Hepatocyte (in vitro differentiated cells): ENCODE measurements around the gene CDK9. TPM values are rescaled to one million over a fixed set of nuclear protein-coding genes. Genes with fewer than 3 reads are reported as not detected.

Experiments
- DNase-seq: peaks from one replicate; pipeline ENCODE4 v3.0.0-alpha.2; 2016; ENCODE audit warnings: low spot score
- H2AFZ ChIP-seq: fragments of 200-600 bp; sonication (generic); 2 replicates; pipeline ENCODE4 v1.6.0; 2016; ENCODE audit warnings: antibody characterized with exemption, mild to moderate bottlenecking
- H3K27ac ChIP-seq: fragments of 200-600 bp; sonication (generic); 2 replicates; pipeline ENCODE4 v1.5.1; 2016; ENCODE audit warnings: mild to moderate bottlenecking
- H3K27me3 ChIP-seq: fragments of 200-600 bp; sonication (generic); 2 replicates; pipeline ENCODE4 v1.6.1; 2016
- H3K36me3 ChIP-seq: fragments of 200-600 bp; sonication (generic); replicated peaks from 2 replicates; pipeline ENCODE4 v1.5.1; 2016; ENCODE audit warnings: low read depth; ENCODE audit not compliant: insufficient read depth
- H3K4me1 ChIP-seq: fragments of 200-600 bp; sonication (generic); 2 replicates; pipeline ENCODE4 v1.5.1; 2016; ENCODE audit warnings: mild to moderate bottlenecking, moderate library complexity; ENCODE audit not compliant: insufficient read depth
- H3K4me2 ChIP-seq: fragments of 200-600 bp; sonication (generic); 2 replicates; pipeline ENCODE4 v1.6.0; 2016
- H3K4me3 ChIP-seq: fragments of 200-600 bp; sonication (generic); 2 replicates; pipeline ENCODE4 v1.5.1; 2016; ENCODE audit warnings: mild to moderate bottlenecking
- H3K79me2 ChIP-seq: fragments of 200-600 bp; sonication (generic); 2 replicates; pipeline ENCODE4 v1.6.0; 2017; ENCODE audit warnings: mild to moderate bottlenecking
- H3K9me2 ChIP-seq: fragments of 200-600 bp; sonication (generic); replicated peaks from 2 replicates; pipeline ENCODE4 v1.6.0; 2017; ENCODE audit warnings: mild to moderate bottlenecking; ENCODE audit not compliant: insufficient read depth
- H3K9me3 ChIP-seq: fragments of 200-600 bp; sonication (generic); 2 replicates; pipeline ENCODE4 v1.5.1; 2016; ENCODE audit warnings: low read depth, mild to moderate bottlenecking
- H4K20me1 ChIP-seq: fragments of 200-600 bp; sonication (generic); 2 replicates; pipeline ENCODE4 v1.6.0; 2016; ENCODE audit warnings: mild to moderate bottlenecking; ENCODE audit not compliant: insufficient read depth, poor library complexity, severe bottlenecking
- EZH2 ChIP-seq: fragments of 200-600 bp; sonication (generic); IDR thresholded peaks from 2 replicates; pipeline ENCODE4 v1.6.1; 2016; ENCODE audit warnings: antibody characterized with exemption, mild to moderate bottlenecking, borderline replicate concordance
- EZH2phosphoT487 ChIP-seq: fragments of 200-600 bp; sonication (generic); IDR thresholded peaks from one replicate; pipeline ENCODE4 v1.6.1; 2018; ENCODE audit warnings: antibody characterized with exemption, mild to moderate bottlenecking, low read depth, moderate library complexity; ENCODE audit not compliant: unreplicated experiment, severe bottlenecking
- WGBS: methylation state at CpG from one replicate; pipeline ENCODE4 v1.1.6; 2016; ENCODE audit warnings: low lambda C conversion rate; ENCODE audit errors: missing lambda C conversion rate; 5-methylcytosine and 5-hydroxymethylcytosine counted together
- polyA plus RNA-seq: library from polyadenylated mRNA; unstranded; fragments of >200 nt; fragmentation: Nextera tagmentation; extraction: Ambion mirVana; gene quantifications from 2 replicates; pipeline ENCODE4 v1.2.1, GENCODE V29; 2016
- total RNA-seq: library from RNA; depleted of rRNA; stranded (reverse); fragments of >200 nt; gene quantifications from 2 replicates; pipeline ENCODE4 v1.2.3, GENCODE V29; 2014
- TF ChIP-seq, protein P1 (sequence below): fragments of 200-600 bp; sonication (generic); IDR thresholded peaks from 2 replicates; pipeline ENCODE4 v1.5.1; 2016; ENCODE audit warnings: antibody characterized with exemption, mild to moderate bottlenecking; ENCODE audit not compliant: poor library complexity

CDK9 gene
- total and polyA plus RNA-seq, 2 experiments from 2014 or later, result 84.6 to 91.4 TPM

DNA sequence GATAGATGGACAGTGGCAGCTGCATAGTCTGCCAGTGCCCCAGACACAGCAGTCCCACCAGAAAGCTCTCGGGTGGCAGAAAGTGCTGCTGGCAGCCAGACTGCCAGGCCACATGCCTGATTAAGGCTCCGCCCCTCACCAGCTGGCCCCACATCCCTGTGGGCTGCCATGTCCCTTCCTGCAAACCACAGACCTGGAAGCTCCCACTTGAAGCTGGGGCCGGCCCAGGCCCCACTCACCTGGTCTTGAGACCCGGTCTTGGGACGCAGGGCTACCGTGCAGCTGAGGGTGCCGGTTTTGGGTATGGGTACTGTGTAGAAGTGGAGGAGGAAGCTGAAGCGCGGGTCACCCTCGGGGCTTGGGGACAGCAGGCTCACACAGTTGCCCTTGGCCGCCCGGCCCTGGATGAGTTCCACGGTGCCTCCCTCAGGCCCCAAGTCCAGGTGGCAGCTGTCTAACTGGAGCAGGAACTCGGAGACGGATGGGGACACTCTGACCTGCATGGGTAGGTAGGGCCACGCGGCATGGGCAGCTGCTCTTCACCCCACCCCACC, 32.1 kb downstream of the CDK9 start:
- no peaks in the 10 kb centered on the region for H3K79me2 ChIP-seq
- H3K4me3 ChIP-seq, result no peak overlapping the region
- H4K20me1 ChIP-seq, result no peaks in the 10 kb centered on the region
- no peaks in the 10 kb centered on the region for H3K9me2 ChIP-seq
- no peaks in the 10 kb centered on the region for H3K27me3 ChIP-seq
- H2AFZ ChIP-seq, result no peak overlapping the region
- no peak overlapping the region for H3K4me2 ChIP-seq
- H3K27ac ChIP-seq, result no peak overlapping the region
- H3K9me3 ChIP-seq, result no peaks in the 10 kb centered on the region
- no peak for DNase-seq
- H3K36me3 ChIP-seq, result no peaks in the 10 kb centered on the region
- WGBS, result 90% methylated on average over 17 of the region's 17 CpGs
- TF ChIP-seq, protein P1, sequence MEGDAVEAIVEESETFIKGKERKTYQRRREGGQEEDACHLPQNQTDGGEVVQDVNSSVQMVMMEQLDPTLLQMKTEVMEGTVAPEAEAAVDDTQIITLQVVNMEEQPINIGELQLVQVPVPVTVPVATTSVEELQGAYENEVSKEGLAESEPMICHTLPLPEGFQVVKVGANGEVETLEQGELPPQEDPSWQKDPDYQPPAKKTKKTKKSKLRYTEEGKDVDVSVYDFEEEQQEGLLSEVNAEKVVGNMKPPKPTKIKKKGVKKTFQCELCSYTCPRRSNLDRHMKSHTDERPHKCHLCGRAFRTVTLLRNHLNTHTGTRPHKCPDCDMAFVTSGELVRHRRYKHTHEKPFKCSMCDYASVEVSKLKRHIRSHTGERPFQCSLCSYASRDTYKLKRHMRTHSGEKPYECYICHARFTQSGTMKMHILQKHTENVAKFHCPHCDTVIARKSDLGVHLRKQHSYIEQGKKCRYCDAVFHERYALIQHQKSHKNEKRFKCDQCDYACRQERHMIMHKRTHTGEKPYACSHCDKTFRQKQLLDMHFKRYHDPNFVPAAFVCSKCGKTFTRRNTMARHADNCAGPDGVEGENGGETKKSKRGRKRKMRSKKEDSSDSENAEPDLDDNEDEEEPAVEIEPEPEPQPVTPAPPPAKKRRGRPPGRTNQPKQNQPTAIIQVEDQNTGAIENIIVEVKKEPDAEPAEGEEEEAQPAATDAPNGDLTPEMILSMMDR, result no peak
- TF ChIP-seq EZH2, result no peak
- TF ChIP-seq EZH2phosphoT487, result no peak
- H3K4me1 ChIP-seq, result no peaks in the 10 kb centered on the region

DNA sequence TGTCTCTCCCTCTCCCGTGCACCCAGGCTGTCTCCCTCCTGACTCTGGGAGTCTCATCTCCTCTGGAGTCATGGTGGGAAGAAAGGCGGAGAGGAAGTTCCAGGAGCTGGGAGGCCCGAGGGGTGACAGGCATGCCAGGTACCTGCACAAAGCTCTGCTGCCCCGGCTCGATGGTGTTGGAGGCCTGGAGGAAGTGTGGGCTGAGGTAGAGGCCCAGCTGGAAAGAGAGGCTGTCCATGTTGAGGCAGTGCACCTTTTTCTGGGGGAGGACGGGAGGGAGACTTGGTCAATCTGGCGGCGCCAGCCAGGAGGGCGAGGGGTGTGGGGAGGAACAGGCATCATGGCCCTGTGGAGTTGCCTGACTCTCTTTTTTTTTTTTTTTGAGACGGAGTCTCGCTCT, 32.7 kb downstream of the CDK9 start:
- H3K36me3 ChIP-seq, result no peaks in the 10 kb centered on the region
- H3K9me2 ChIP-seq, result no peaks in the 10 kb centered on the region
- no peaks in the 10 kb centered on the region for H3K4me1 ChIP-seq
- no peak for DNase-seq
- 89% methylated on average over 7 of the region's 11 CpGs for WGBS
- TF ChIP-seq EZH2 (no peak), EZH2phosphoT487 (no peak)
- TF ChIP-seq, protein P1, result no peak
- no peaks in the 10 kb centered on the region for H3K79me2 ChIP-seq
- no peak overlapping the region for H2AFZ ChIP-seq
- no peak overlapping the region for H3K4me2 ChIP-seq
- H3K9me3 ChIP-seq, result no peaks in the 10 kb centered on the region
- H3K27me3 ChIP-seq, result no peaks in the 10 kb centered on the region
- H3K27ac ChIP-seq, result no peak overlapping the region
- H4K20me1 ChIP-seq, result no peaks in the 10 kb centered on the region
- no peak overlapping the region for H3K4me3 ChIP-seq

DNA sequence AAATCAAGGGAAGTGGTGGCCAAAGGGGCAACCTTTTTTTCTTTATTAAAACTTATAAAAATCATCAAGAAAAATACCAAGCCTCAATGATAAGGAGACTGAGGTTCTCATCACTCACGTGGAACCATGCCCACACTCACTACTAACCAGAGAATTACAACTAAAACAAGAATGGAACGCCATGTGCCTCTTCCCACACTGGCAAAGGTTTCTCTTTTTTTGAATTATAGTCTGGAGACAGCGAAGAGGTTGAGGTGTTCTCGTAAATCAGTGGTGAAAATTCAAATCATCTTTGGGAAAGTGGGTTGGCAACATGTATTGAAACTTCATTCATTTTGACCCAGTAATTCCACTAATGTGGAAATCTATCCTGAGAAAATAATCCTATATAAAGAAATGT, 36.3 kb downstream of the CDK9 start:
- no peaks in the 10 kb centered on the region for H3K9me3 ChIP-seq
- H3K4me3 ChIP-seq, result no peak overlapping the region
- H4K20me1 ChIP-seq, result no peaks in the 10 kb centered on the region
- no peaks in the 10 kb centered on the region for H3K9me2 ChIP-seq
- no peaks in the 10 kb centered on the region for H3K4me1 ChIP-seq
- no peaks in the 10 kb centered on the region for H3K27me3 ChIP-seq
- no peaks in the 10 kb centered on the region for H3K79me2 ChIP-seq
- TF ChIP-seq EZH2, result no peak
- TF ChIP-seq, protein P1, result no peak
- no peak for TF ChIP-seq EZH2phosphoT487
- no peak overlapping the region for H2AFZ ChIP-seq
- no peaks in the 10 kb centered on the region for H3K36me3 ChIP-seq
- DNase-seq, result peak; percentile 1
- WGBS, result 86% methylated on average over 4 of the region's 4 CpGs
- H3K27ac ChIP-seq, result no peak overlapping the region
- H3K4me2 ChIP-seq, result no peak overlapping the region
